DOHH2 (cell line): ENCODE results near the gene FKBP5.

ENCODE experiments used
- CTCF ChIP-seq: fragments of 200-600 bp; sonication (generic); IDR thresholded peaks from one replicate; pipeline ENCODE4 v1.5.1; 2014; ENCODE audit warnings: antibody characterized with exemption, mild to moderate bottlenecking, low read depth, low read length; ENCODE audit not compliant: poor library complexity, severe bottlenecking
- EZH2phosphoT487 ChIP-seq: fragments of 200-600 bp; sonication (generic); IDR thresholded peaks from 2 replicates; pipeline ENCODE4 v1.6.1; 2017; ENCODE audit warnings: borderline replicate concordance, mild to moderate bottlenecking, antibody characterized with exemption, low read length, moderate library complexity, mixed read lengths

GRCh38 chr6:35558571-35558970, 130.1 kb downstream of the FKBP5 start:
- no peak for TF ChIP-seq CTCF
- TF ChIP-seq EZH2phosphoT487 = no peak
